ENCODE measurements around the gene UHRF1. TPM values are rescaled to one million over a fixed set of nuclear protein-coding genes. Genes with fewer than 3 reads are reported as not detected.

UHRF1 gene
- total and polyA plus RNA-seq, 2 of the 13 experiments (the other 11 are each of a cell fraction or from before 2014, with no cell fraction given): 6.8 to 78.4 TPM

GRCh38 chr19:4976401-4977298, 67.3 kb downstream of the UHRF1 start (continued):
- no peak for TF ChIP-seq ZNF609 (CRISPR knock-in tag; IDR thresholded peaks at IDR 0.05; ENCODE audit: borderline replicate concordance)
- TF ChIP-seq HHEX (CRISPR knock-in tag; IDR thresholded peaks at IDR 0.05): no peak
- 0 out of 2 replicates have a peak, but pooled peaks have one; percentile 5 for TF ChIP-seq HNF4A (CRISPR knock-in tag; IDR thresholded peaks at IDR 0.05)
- TF ChIP-seq ZNF574 (CRISPR knock-in tag; IDR thresholded peaks at IDR 0.05): 0 out of 2 replicates have a peak, but pooled peaks have one; percentile 33
- TF ChIP-seq SOX6 (IDR thresholded peaks at IDR 0.05): no peak
- peak; percentile 60 for TF ChIP-seq SOX6 (CRISPR knock-in tag; IDR thresholded peaks at IDR 0.05)
- no peak for TF ChIP-seq DNMT1 (CRISPR knock-in tag; IDR thresholded peaks at IDR 0.05)
- no peak for TF ChIP-seq HOXA5 (CRISPR knock-in tag; IDR thresholded peaks at IDR 0.05)
- no peak for TF ChIP-seq ZNF260 (CRISPR knock-in tag; IDR thresholded peaks at IDR 0.05; ENCODE audit: borderline replicate concordance, low read depth)
- TF ChIP-seq ZNF34 (CRISPR knock-in tag; IDR thresholded peaks at IDR 0.05; ENCODE audit: borderline replicate concordance): no peak
- TF ChIP-seq SOX5 (CRISPR knock-in tag; IDR thresholded peaks at IDR 0.05; ENCODE audit: borderline replicate concordance): peak; percentile 54; the same call in 1 of the 2 replicates
- peak; percentile 31; the same call in 1 of the 2 replicates for TF ChIP-seq FOXO1 (CRISPR knock-in tag; IDR thresholded peaks at IDR 0.05)
- TF ChIP-seq NR2F6 (IDR thresholded peaks at IDR 0.05): no peak
- TF ChIP-seq NR2F6 (CRISPR knock-in tag; IDR thresholded peaks at IDR 0.05): 0 out of 2 replicates have a peak, but pooled peaks have one; percentile 30
- no peak for TF ChIP-seq FIP1L1 (IDR thresholded peaks at IDR 0.05; ENCODE audit: borderline replicate concordance, insufficient read depth, low read depth, low read length)
- TF ChIP-seq CREM (IDR thresholded peaks at IDR 0.05): no peak
- no peak for TF ChIP-seq CREM (CRISPR knock-in tag; IDR thresholded peaks at IDR 0.05)
- TF ChIP-seq ZNF792 (CRISPR knock-in tag; IDR thresholded peaks at IDR 0.05): no peak
- TF ChIP-seq ZNF737 (CRISPR knock-in tag; IDR thresholded peaks at IDR 0.05; ENCODE audit: borderline replicate concordance): no peak
- TF ChIP-seq SRY (CRISPR knock-in tag; IDR thresholded peaks at IDR 0.05): no peak
